ENCODE results near the gene TFB1M. TPM values are rescaled to one million over a fixed set of nuclear protein-coding genes. Genes with fewer than 3 reads are reported as not detected.

The TFB1M gene
- total RNA-seq, 6 experiments from 2014 or later = 12.3 to 18.9 (median 16.2) TPM

DNA sequence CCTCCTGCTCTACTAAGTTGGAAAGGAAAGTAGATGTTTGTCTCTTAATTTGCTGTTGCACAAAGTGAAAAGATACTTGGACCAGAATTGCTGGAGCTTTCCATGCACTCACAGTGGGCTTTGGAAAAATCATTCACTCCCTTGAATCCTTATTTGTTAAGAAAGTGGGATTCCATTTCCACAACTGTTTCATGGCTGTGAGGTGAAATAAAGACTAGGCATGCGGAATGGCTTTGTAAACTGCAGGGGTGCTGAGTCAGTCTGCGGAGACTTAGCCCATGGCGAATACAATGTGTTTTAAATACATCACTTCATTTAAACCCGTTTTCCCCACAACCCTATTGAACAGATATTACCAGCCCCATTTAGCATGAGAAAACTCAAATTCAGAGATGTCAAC lies 87.2 kb downstream of the TFB1M start:
- no peaks in the 10 kb centered on the region for H3K36me3 ChIP-seq
- no peaks in the 10 kb centered on the region for H3K27me3 ChIP-seq
- H3K9me3 ChIP-seq = no peaks in the 10 kb centered on the region
- H3K27ac ChIP-seq = no peak overlapping the region
- H3K4me1 ChIP-seq = no peaks in the 10 kb centered on the region
- DNase-seq = no peak
- no peak for ATAC-seq
- intact Hi-C loops (cut with DNase I) = no loop called here
- no peak overlapping the region for H3K4me3 ChIP-seq
- WGBS (ENCODE audit: insufficient coverage, low coverage, low lambda C conversion rate, missing lambda C conversion rate) = 79% methylated on average over 3 of the region's 4 CpGs
- TF ChIP-seq POLR2A (IDR thresholded peaks at IDR 0.05) = no peak
- TF ChIP-seq, protein P1, sequence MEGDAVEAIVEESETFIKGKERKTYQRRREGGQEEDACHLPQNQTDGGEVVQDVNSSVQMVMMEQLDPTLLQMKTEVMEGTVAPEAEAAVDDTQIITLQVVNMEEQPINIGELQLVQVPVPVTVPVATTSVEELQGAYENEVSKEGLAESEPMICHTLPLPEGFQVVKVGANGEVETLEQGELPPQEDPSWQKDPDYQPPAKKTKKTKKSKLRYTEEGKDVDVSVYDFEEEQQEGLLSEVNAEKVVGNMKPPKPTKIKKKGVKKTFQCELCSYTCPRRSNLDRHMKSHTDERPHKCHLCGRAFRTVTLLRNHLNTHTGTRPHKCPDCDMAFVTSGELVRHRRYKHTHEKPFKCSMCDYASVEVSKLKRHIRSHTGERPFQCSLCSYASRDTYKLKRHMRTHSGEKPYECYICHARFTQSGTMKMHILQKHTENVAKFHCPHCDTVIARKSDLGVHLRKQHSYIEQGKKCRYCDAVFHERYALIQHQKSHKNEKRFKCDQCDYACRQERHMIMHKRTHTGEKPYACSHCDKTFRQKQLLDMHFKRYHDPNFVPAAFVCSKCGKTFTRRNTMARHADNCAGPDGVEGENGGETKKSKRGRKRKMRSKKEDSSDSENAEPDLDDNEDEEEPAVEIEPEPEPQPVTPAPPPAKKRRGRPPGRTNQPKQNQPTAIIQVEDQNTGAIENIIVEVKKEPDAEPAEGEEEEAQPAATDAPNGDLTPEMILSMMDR (IDR thresholded peaks at IDR 0.05) = no peak

DNA sequence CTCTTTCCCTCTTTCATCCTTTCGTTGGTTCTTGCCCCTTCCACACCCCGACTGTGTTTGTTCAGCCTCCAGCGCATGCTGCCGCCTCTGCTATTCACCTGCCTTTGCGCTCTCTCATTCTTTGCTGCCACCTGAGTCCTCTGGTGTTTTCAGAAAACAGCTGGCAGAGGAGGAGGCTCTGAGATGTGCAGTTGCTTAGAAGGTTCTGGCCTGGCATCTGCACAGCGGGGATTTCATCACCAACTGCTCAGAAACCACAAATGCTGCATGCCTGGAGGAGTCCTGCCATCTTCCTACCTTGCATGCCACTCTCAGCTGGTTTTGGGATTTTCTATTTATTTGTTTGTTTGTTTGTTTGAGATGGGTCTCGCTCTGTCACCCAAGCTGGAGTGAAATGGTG lies 89.7 kb downstream of the TFB1M start:
- no peaks in the 10 kb centered on the region for H3K9me3 ChIP-seq
- no peaks in the 10 kb centered on the region for H3K4me1 ChIP-seq
- intact Hi-C loops (cut with DNase I) = no loop called here
- H3K4me3 ChIP-seq = no peak overlapping the region
- no peak for TF ChIP-seq POLR2A (IDR thresholded peaks at IDR 0.05)
- TF ChIP-seq, protein P1 (IDR thresholded peaks at IDR 0.05) = no peak
- WGBS (ENCODE audit: insufficient coverage, low coverage, low lambda C conversion rate, missing lambda C conversion rate) = 62% methylated on average over 5 of the region's 7 CpGs
- no peak overlapping the region for H3K27ac ChIP-seq
- no peak for DNase-seq
- H3K27me3 ChIP-seq = no peaks in the 10 kb centered on the region
- no peaks in the 10 kb centered on the region for H3K36me3 ChIP-seq
- no peak for ATAC-seq

DNA sequence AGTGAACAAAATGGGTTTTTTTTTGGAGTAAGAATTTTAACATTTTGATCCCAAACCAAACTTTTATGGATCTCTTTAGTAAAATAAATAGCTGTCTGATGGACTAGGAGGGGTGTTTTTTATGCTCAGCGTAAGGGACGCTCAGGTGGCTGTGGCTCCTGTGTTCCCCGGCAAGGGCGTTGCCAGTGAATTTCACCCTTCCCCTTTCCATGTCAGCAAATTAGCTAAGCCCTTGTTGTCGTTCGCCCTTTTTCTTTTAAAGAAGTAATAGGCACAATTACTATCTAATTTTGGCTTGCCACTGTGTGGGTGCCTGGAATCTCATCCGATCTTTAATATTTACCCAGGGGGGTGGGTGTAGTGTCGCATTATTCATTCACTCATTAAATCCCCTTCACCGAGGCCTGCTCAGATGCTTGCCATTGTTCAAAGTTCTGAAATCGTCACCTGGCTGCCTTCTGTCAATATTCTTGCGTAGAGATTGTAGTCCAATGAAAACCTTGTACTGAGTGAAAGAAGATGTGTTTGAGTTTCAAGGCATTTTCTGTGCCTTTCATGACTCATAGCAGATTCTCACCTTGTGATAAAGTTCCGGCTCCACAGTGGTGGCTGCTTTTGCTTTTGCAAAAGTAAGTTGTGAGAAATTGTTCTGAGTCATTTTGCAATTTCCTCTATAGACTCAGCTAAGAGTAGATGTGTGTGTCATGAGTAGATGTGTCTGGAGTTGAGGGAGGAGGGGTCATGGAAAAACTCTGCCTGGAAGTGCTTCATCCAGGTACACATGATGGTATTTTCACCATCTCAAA lies 90.4 kb downstream of the TFB1M start:
- WGBS (ENCODE audit: insufficient coverage, low coverage, low lambda C conversion rate, missing lambda C conversion rate) = 40% methylated on average over 11 of the region's 12 CpGs
- Histone ChIP-seq H3K36me3 (no peaks in the 10 kb centered on the region), H3K9me3 (no peaks in the 10 kb centered on the region), H3K4me3 (no peak overlapping the region), H3K4me1 (no peaks in the 10 kb centered on the region), H3K27me3 (no peaks in the 10 kb centered on the region), H3K27ac (no peak overlapping the region)
- DNase-seq (no peak), ATAC-seq (no peak)
- intact Hi-C loops (cut with DNase I) = no loop called here
- no peak for TF ChIP-seq POLR2A (IDR thresholded peaks at IDR 0.05)
- TF ChIP-seq, protein P1 (IDR thresholded peaks at IDR 0.05) = no peak

DNA sequence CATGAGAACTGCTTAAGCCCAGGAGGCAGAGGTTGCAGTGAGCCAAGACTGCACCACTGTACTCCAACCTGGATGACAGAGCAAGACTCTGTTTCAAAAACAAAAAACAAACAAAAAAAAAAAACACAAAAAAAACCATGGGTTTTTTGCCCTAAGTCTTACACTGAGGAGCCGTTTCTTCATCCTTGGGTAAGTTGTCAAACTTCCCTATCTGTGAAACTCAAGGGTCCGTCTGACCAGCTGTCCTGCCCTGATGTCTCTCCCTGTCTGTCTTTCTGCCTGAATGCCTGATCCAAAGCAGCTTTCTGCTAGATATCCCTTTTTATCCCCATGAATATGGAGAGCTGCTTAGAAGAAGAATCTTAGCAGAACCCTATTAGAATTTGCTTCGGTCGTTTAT lies 91.8 kb downstream of the TFB1M start:
- 62% methylated on average over 4 of the region's 4 CpGs for WGBS (ENCODE audit: insufficient coverage, low coverage, low lambda C conversion rate, missing lambda C conversion rate)
- DNase-seq (no peak), ATAC-seq (no peak)
- Histone ChIP-seq H3K36me3 (no peaks in the 10 kb centered on the region), H3K9me3 (no peaks in the 10 kb centered on the region), H3K27ac (no peak overlapping the region), H3K27me3 (no peaks in the 10 kb centered on the region), H3K4me3 (no peak overlapping the region), H3K4me1 (no peaks in the 10 kb centered on the region)
- intact Hi-C loops (cut with DNase I) = no loop called here
- TF ChIP-seq, protein P1 (IDR thresholded peaks at IDR 0.05) = no peak
- no peak for TF ChIP-seq POLR2A (IDR thresholded peaks at IDR 0.05)

Data from right lobe of liver (tissue), 6 donors.